Subcutaneous abdominal adipose tissue (tissue), 5 donors: Measurements from ENCODE around the gene CPED1.

Source experiments
- H3K27ac ChIP-seq: one replicate; pipeline ENCODE4 v1.7.0; 2013; ENCODE audit warnings: low read depth, mild to moderate bottlenecking, inconsistent platforms, low read length, moderate library complexity
- H3K27me3 ChIP-seq, 5 donors: one replicate each; pipeline ENCODE4 v1.7.0; 2013; ENCODE audit warnings: low read length in 5 of 5, inconsistent platforms in 1 of 5; ENCODE audit not compliant: control insufficient read depth in 5 of 5, insufficient read depth in 4 of 5
- H3K36me3 ChIP-seq, 5 donors: one replicate each; pipeline ENCODE4 v1.7.0; 2013; ENCODE audit warnings: low read length in 5 of 5; ENCODE audit not compliant: control insufficient read depth in 5 of 5, insufficient read depth in 5 of 5
- H3K4me1 ChIP-seq, 5 donors: one replicate each; pipeline ENCODE4 v1.7.0; 2013; ENCODE audit warnings: low read length in 5 of 5, mild to moderate bottlenecking in 3 of 5, moderate library complexity in 1 of 5; ENCODE audit not compliant: control insufficient read depth in 5 of 5, insufficient read depth in 5 of 5
- H3K4me3 ChIP-seq, 5 donors: one replicate each; pipeline ENCODE4 v1.7.0; 2013; ENCODE audit warnings: low read length in 5 of 5, low read depth in 1 of 5
- H3K9ac ChIP-seq, 5 donors: one replicate each; pipeline ENCODE4 v1.7.0; 2013; ENCODE audit warnings: low read length in 5 of 5, mild to moderate bottlenecking in 4 of 5, moderate library complexity in 3 of 5
- H3K9me3 ChIP-seq, 5 donors: one replicate each; pipeline ENCODE4 v1.7.0; 2013; ENCODE audit warnings: low read length in 5 of 5; ENCODE audit not compliant: control insufficient read depth in 5 of 5
- donor health status: healthy.
- donor health status: healthy.
- donor health status: healthy.
- donor health status: healthy.
- donor health status: healthy.

CPED1 gene

DNA sequence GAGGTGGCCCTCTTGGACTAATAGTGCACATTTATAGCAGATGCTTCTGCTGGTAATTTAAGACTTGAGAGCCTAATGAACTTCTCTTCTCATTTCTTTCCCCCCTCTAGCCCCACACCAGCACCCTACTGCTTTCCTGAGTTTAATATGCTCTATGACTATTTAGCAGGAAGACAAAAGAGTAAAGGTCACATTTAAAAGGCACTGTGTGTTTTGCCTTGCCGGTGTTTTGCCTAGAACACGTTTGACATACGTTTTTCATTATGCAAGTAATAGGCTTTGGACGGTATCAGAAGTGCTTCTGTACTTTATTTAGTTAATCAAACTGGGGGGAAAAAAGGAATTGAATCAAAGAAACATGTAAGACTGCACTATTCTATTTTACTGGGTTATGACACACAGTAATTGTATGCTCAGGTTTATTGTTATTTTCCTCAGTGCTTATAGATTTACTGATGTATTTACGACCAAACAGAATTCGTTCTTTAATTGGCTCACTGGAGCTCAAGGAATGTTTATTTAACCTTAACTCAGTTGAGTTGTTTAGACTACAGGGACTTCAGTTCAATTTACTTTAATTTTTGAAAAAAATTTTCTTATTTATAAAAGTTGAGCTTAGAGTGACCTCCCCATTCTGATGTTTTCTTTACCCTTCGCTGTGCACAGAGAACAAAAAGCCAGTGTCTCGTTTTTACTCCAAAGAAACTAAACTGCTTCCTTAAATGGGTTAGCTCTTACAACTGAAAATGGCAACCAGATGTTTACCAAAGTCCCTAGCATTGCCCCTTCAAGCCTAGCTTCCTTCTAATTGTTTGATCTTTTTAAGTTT, 35.4 kb downstream of the CPED1 start:
- Histone ChIP-seq H3K4me3 (peak overlapping the region in 1 of 5 donors; percentile 1), H3K9ac (no peak overlapping the region)

GRCh38 chr7:121024611-121025010, 36.1 kb downstream of the CPED1 start:
- no peak overlapping the region for H3K9ac ChIP-seq
- H3K27ac ChIP-seq: peak overlapping the region; percentile 26
- H3K9me3 ChIP-seq: peaks cover 0 to 2% (median 0%) of the 10 kb centered on the region in 5 donors
- H3K4me1 ChIP-seq: peaks cover 0 to 41% (median 38%) of the 10 kb centered on the region in 5 donors
- H3K27me3 ChIP-seq: no peaks in the 10 kb centered on the region
- H3K36me3 ChIP-seq: peaks cover 0 to 3% (median 0%) of the 10 kb centered on the region in 5 donors
- peak overlapping the region in 1 of 5 donors; percentile 5 for H3K4me3 ChIP-seq

More for the DNA sequence above, 35.4 kb downstream of the CPED1 start:
- Histone ChIP-seq H3K9me3 (peaks cover 0 to 2% (median 0%) of the 10 kb centered on the region in 5 donors), H3K4me1 (peaks cover 0 to 47% (median 41%) of the 10 kb centered on the region in 5 donors), H3K27me3 (no peaks in the 10 kb centered on the region), H3K27ac (peak overlapping the region; percentile 26), H3K36me3 (peaks cover 0 to 3% (median 0%) of the 10 kb centered on the region in 5 donors)

DNA sequence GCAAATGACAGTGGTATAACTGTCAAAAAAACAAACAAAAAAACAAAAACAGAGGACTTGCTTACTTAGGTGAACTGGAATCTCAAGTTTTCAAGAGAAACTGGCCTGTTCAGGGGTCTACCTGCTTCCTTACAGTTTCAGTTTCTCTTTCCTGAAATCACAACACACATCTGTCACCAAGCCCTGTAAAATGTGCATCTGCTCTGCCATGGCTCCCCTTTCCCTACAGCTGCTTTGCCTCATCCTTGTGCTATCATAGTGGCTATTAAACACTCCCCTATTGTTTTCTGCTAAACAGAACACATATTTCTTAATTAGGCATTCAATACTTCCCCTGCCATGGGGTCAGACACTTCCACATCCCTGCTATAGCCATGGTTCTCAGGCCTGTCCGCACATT, 37.6 kb downstream of the CPED1 start:
- H3K27ac ChIP-seq: no peak overlapping the region
- H3K36me3 ChIP-seq: peaks cover 0 to 3% (median 0%) of the 10 kb centered on the region in 5 donors
- peaks cover 0 to 34% (median 24%) of the 10 kb centered on the region in 5 donors for H3K4me1 ChIP-seq
- peaks cover 0 to 2% (median 0%) of the 10 kb centered on the region in 5 donors for H3K9me3 ChIP-seq
- no peaks in the 10 kb centered on the region for H3K27me3 ChIP-seq
- no peak overlapping the region for H3K4me3 ChIP-seq
- H3K9ac ChIP-seq: no peak overlapping the region

GRCh38 chr7:121026577-121027111, 38.1 kb downstream of the CPED1 start:
- no peak overlapping the region for H3K27ac ChIP-seq
- H3K9me3 ChIP-seq: peaks cover 0 to 2% (median 0%) of the 10 kb centered on the region in 5 donors
- peaks cover 0 to 34% (median 24%) of the 10 kb centered on the region in 5 donors for H3K4me1 ChIP-seq
- H3K9ac ChIP-seq: no peak overlapping the region
- H3K4me3 ChIP-seq: no peak overlapping the region
- peaks cover 0 to 3% (median 0%) of the 10 kb centered on the region in 5 donors for H3K36me3 ChIP-seq
- H3K27me3 ChIP-seq: no peaks in the 10 kb centered on the region

DNA sequence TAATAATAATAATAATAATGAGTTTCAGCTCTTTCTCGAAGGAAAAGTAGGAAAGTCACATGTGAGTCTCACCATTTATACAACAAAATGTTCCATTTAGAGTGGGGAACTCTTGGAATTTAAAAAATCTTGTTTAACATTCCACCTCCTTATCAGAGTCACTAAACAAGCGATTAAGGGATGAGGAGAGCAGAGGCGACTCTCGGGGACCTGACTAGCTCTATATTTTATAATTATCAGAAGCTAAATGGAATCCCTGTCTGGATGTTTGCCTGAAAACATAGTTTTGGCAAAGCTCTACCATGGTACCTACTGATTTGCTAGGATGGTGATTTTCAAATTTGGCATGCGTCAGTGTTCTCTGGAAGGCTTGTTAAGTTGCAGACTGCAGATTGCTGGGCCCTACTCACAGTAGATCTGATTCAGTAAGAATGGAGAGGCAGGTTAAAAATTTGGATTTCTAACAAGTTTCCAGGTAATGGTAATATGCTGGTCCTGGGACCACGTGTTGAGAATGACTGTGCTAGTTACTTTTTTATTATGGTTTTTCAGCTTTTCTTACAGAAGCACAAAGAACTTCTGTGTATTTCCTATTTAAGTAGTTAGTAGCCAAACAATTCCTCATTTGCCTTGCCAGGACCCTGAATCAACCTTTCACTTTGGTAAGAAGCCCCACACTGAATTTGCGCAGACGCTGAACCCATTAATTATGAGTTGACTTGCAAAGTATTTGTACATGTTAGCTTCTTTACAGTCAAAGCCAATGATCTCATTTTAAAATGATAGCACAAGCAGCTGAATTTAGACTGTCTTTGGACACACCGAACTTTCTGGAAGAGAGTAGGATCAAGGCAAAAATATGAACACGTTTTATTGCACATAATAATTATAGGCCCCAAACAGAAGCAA, 39.5 kb downstream of the CPED1 start:
- H3K4me3 ChIP-seq: peak overlapping the region in 1 of 5 donors; percentile 4
- peaks cover 0 to 2% (median 0%) of the 10 kb centered on the region in 5 donors for H3K9me3 ChIP-seq
- peaks cover 0 to 40% (median 29%) of the 10 kb centered on the region in 5 donors for H3K4me1 ChIP-seq
- peaks cover 0 to 2% (median 0%) of the 10 kb centered on the region in 5 donors for H3K36me3 ChIP-seq
- no peak overlapping the region for H3K9ac ChIP-seq
- H3K27ac ChIP-seq: no peak overlapping the region
- no peaks in the 10 kb centered on the region for H3K27me3 ChIP-seq

DNA sequence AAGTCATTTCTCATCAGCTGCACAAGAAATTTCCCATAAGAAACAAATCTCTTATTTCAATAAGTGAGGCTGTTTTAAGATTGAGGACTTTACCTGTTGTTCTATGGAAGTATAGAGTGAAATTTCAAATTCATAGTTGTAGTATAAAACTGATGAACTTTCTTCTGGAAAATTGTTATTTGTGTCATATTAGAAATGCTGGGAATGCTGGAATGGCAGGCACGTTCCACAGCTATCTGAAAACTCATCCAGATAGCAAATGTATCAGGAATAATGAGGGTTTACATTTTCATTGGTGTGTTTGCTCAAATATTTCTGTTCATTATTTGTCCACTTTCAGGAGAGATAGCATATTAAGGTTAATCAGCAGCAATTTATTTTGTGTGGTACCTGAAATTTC, 40.8 kb downstream of the CPED1 start:
- H3K4me1 ChIP-seq: peaks cover 0 to 31% (median 17%) of the 10 kb centered on the region in 5 donors
- H3K9ac ChIP-seq: no peak overlapping the region
- H3K4me3 ChIP-seq: no peak overlapping the region
- H3K27me3 ChIP-seq: no peaks in the 10 kb centered on the region
- peaks cover 0 to 2% (median 0%) of the 10 kb centered on the region in 5 donors for H3K9me3 ChIP-seq
- no peak overlapping the region for H3K27ac ChIP-seq
- no peaks in the 10 kb centered on the region for H3K36me3 ChIP-seq

- Histone ChIP-seq H3K4me1 (peaks cover 0 to 23% (median 12%) of the 10 kb centered on the region in 5 donors), H3K36me3 (peaks cover 0 to 5% (median 0%) of the 10 kb centered on the region in 5 donors), H3K9me3 (peaks cover 0 to 2% (median 0%) of the 10 kb centered on the region in 5 donors), H3K4me3 (no peak overlapping the region), H3K27me3 (no peaks in the 10 kb centered on the region), H3K9ac (no peak overlapping the region), H3K27ac (no peak overlapping the region)
Observed at GRCh38 chr7:121030308-121030707, 41.8 kb downstream of the CPED1 start.

GRCh38 chr7:121032645-121033460, 44.3 kb downstream of the CPED1 start:
- Histone ChIP-seq H3K36me3 (peaks cover 0 to 5% (median 0%) of the 10 kb centered on the region in 5 donors), H3K27ac (no peak overlapping the region), H3K9me3 (no peaks in the 10 kb centered on the region), H3K27me3 (no peaks in the 10 kb centered on the region), H3K9ac (no peak overlapping the region), H3K4me3 (no peak overlapping the region), H3K4me1 (peaks cover 0 to 22% (median 12%) of the 10 kb centered on the region in 5 donors)

- Histone ChIP-seq H3K9me3 (no peaks in the 10 kb centered on the region), H3K4me1 (peaks cover 0 to 10% (median 6%) of the 10 kb centered on the region in 5 donors), H3K9ac (no peak overlapping the region), H3K36me3 (peaks cover 0 to 5% (median 0%) of the 10 kb centered on the region in 5 donors), H3K27ac (no peak overlapping the region), H3K4me3 (no peak overlapping the region), H3K27me3 (no peaks in the 10 kb centered on the region)
Observed at GRCh38 chr7:121034929-121035328, 46.4 kb downstream of the CPED1 start.
